OCI-LY7 (cell line): ENCODE data around the gene HTRA2. TPM values are rescaled to one million over a fixed set of nuclear protein-coding genes. Genes with fewer than 3 reads are reported as not detected.

Experiments
- BruUV-seq: library from RNA; stranded (reverse); fragments of 400-500 nt; replicated peaks from 2 replicates; lab custom pipeline; 2021; lab: Mats Ljungman, UMichigan
- CTCF ChIA-PET: fragments of 300-600 bp; sonication (Branson Sonifier 250); formaldehyde crosslinking; loops from one replicate; lab custom pipeline; 2022; ENCODE audit warnings: antibody characterized with exemption; ENCODE audit not compliant: unreplicated experiment; lab: Charles Lee
- POLR2A ChIA-PET: fragments of 300-600 bp; sonication (Branson Sonifier 250); formaldehyde crosslinking; loops from one replicate; lab custom pipeline; 2022; ENCODE audit warnings: antibody characterized with exemption; lab: Charles Lee
- DNase-seq: peaks from one replicate; pipeline ENCODE4 v3.0.0-alpha.2; 2015; ENCODE audit warnings: low spot score
- H2AFZ ChIP-seq: fragments of 200-600 bp; sonication (generic), shearing (Covaris generic); 2 replicates; pipeline ENCODE4 v1.6.1; 2014; ENCODE audit warnings: mild to moderate bottlenecking, antibody characterized with exemption, low read length, moderate library complexity
- H3K27ac ChIP-seq: fragments of 200-600 bp; sonication (generic); 2 replicates; pipeline ENCODE4 v1.5.1; 2014; ENCODE audit warnings: mixed run types, low read depth, mild to moderate bottlenecking, moderate library complexity, low read length, inconsistent platforms; ENCODE audit not compliant: poor library complexity, severe bottlenecking
- H3K36me3 ChIP-seq: fragments of 200-600 bp; sonication (generic); 2 replicates; pipeline ENCODE4 v1.6.1; 2014; ENCODE audit warnings: mild to moderate bottlenecking, antibody characterized with exemption, low read length, moderate library complexity, mixed read lengths; ENCODE audit not compliant: insufficient read depth
- H3K4me1 ChIP-seq: fragments of 200-600 bp; sonication (generic); 2 replicates; pipeline ENCODE4 v1.5.1; 2014; ENCODE audit warnings: mild to moderate bottlenecking, low read length; ENCODE audit not compliant: insufficient read depth, poor library complexity, severe bottlenecking
- H3K4me2 ChIP-seq: fragments of 200-600 bp; sonication (generic); 2 replicates; pipeline ENCODE4 v1.6.1; 2014; ENCODE audit warnings: mild to moderate bottlenecking, low read length
- H3K4me3 ChIP-seq: fragments of 200-600 bp; sonication (generic); 2 replicates; pipeline ENCODE4 v1.5.1; 2014; ENCODE audit warnings: mild to moderate bottlenecking, low read depth, low read length; ENCODE audit not compliant: poor library complexity, severe bottlenecking
- H3K79me2 ChIP-seq: fragments of 200-600 bp; sonication (generic); 2 replicates; pipeline ENCODE4 v1.6.1; 2016; ENCODE audit warnings: low read depth, mild to moderate bottlenecking, low read length, moderate library complexity, mixed read lengths; ENCODE audit not compliant: insufficient read depth
- H3K9me2 ChIP-seq: fragments of 200-600 bp; sonication (generic); 2 replicates; pipeline ENCODE4 v1.6.1; 2016; ENCODE audit warnings: mild to moderate bottlenecking, low read length, mixed read lengths; ENCODE audit not compliant: insufficient read depth
- H3K9me3 ChIP-seq: fragments of 200-600 bp; sonication (generic); 2 replicates; pipeline ENCODE4 v1.6.1; 2014; ENCODE audit warnings: mild to moderate bottlenecking, mixed run types, low read length, mixed read lengths
- H4K20me1 ChIP-seq: fragments of 200-600 bp; sonication (generic); 2 replicates; pipeline ENCODE4 v1.6.1; 2014; ENCODE audit warnings: mild to moderate bottlenecking, antibody characterized with exemption, low read length, moderate library complexity, mixed read lengths; ENCODE audit not compliant: insufficient read depth
- EZH2phosphoT487 ChIP-seq: fragments of 200-600 bp; sonication (generic); IDR thresholded peaks from 2 replicates; pipeline ENCODE4 v1.6.1; 2018; ENCODE audit warnings: low read depth, borderline replicate concordance, mild to moderate bottlenecking, mixed run types, antibody characterized with exemption, low read length, moderate library complexity, mixed read lengths
- intact Hi-C: fragments of 100-400 bp; cut with micrococcal nuclease; formaldehyde crosslinking; loops from one replicate; pipeline ENCODE4 v1.10.0; 2022; ENCODE audit not compliant: unreplicated experiment
- total RNA-seq, 2 experiments: library from RNA; depleted of rRNA in 1 of 2; stranded (reverse); fragments of >200 nt in 1 of 2; shearing (Covaris generic) in 1 of 2; gene quantifications; 2 replicates each; pipeline ENCODE4 v1.2.3, GENCODE V29; 2014 to 2022
- TF ChIP-seq, protein P1 (sequence below): fragments of 200-600 bp; sonication (generic); conservative IDR thresholded peaks from 2 replicates; pipeline ENCODE4 v1.5.1; 2014; ENCODE audit warnings: mild to moderate bottlenecking, antibody characterized with exemption, low read length, moderate library complexity, mixed read lengths

HTRA2 gene
- total RNA-seq, 2 experiments from 2014 or later, result 50.7 to 54.8 TPM

DNA sequence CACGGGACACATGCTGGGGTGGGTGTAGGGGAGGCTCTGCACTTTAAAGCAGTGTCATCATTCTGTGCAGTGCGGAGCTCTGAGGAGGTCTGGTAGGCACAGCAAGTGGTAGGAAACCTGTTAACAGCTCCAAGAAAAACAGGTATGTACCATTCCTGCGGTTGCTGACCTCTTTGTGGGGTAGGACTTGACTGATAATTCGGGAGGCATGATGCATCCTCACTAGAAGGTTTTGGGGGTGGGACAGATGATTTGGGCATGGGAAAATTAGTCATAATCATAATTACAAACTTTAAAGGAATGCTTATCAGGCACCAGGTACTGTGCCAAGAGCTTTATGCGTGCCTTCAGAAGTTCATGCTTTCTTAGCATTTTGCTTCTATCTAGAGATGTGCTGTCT, 34.5 kb downstream of the HTRA2 start:
- BruUV-seq, result no TSS peak
- Histone ChIP-seq H3K9me3 (no peaks in the 10 kb centered on the region), H3K79me2 (no peaks in the 10 kb centered on the region)

DNA sequence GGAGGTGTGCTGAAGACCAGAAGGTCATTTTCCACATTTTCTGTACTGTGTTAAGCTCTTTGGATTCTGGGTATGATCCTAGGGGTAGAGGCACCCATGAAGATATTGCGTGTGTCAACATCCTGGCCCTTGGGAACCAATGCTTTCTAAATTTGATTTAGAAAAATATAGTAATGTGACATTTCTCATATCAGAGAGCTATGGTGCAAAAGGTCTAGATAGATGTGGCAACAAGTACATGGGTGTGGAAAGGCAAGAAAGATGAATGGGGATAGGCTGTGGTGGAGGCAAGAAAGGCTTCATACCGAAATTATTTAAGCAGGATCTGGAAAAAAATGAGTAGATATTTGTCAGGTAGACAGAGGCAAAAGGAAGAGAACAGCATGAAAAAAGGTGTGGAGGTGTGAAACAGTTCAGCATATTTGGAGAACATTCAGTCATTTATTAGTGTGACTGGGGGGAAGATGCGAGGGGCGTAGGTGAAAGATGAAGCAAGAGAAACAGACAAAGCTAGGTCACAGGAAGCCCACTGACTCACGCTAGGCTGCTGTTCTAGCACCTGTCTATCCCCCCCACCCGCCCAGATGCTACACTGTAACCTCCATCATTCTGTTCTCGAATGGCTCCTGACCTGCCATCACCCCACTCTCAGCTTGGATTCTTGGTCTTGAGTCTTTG, 36.5 kb downstream of the HTRA2 start:
- CTCF ChIA-PET, result no interaction called here
- intact Hi-C loops, result no loop called here
- Histone ChIP-seq H3K4me3 (no peak overlapping the region), H3K9me2 (no peaks in the 10 kb centered on the region), H3K27ac (no peak overlapping the region), H3K4me2 (no peak overlapping the region), H3K36me3 (no peaks in the 10 kb centered on the region), H3K79me2 (no peaks in the 10 kb centered on the region), H3K4me1 (peaks cover 6% of the 10 kb centered on the region), H2AFZ (no peak overlapping the region), H3K9me3 (no peaks in the 10 kb centered on the region), H4K20me1 (no peaks in the 10 kb centered on the region)
- POLR2A ChIA-PET, result interaction anchor here (1.2 kb wide), 2 partner anchors 23 to 34 kb away, joined by 3 read pairs; no protein-coding TSS in a partner anchor
- TF ChIP-seq, protein P1, sequence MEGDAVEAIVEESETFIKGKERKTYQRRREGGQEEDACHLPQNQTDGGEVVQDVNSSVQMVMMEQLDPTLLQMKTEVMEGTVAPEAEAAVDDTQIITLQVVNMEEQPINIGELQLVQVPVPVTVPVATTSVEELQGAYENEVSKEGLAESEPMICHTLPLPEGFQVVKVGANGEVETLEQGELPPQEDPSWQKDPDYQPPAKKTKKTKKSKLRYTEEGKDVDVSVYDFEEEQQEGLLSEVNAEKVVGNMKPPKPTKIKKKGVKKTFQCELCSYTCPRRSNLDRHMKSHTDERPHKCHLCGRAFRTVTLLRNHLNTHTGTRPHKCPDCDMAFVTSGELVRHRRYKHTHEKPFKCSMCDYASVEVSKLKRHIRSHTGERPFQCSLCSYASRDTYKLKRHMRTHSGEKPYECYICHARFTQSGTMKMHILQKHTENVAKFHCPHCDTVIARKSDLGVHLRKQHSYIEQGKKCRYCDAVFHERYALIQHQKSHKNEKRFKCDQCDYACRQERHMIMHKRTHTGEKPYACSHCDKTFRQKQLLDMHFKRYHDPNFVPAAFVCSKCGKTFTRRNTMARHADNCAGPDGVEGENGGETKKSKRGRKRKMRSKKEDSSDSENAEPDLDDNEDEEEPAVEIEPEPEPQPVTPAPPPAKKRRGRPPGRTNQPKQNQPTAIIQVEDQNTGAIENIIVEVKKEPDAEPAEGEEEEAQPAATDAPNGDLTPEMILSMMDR, result no peak
- no peak for TF ChIP-seq EZH2phosphoT487
- no peak for DNase-seq
- BruUV-seq, result no TSS peak

More for the DNA sequence above, 34.5 kb downstream of the HTRA2 start:
- no peak overlapping the region for H3K4me2 ChIP-seq
- H3K27ac ChIP-seq, result no peak overlapping the region
- CTCF ChIA-PET, result no interaction called here
- POLR2A ChIA-PET, result interaction anchor here (0.6 kb wide), 1 partner anchor 21 kb away, joined by 3 read pairs; no protein-coding TSS in a partner anchor
- H3K9me2 ChIP-seq, result no peaks in the 10 kb centered on the region
- no peaks in the 10 kb centered on the region for H3K36me3 ChIP-seq
- no peak for DNase-seq
- intact Hi-C loops, result no loop called here
- no peak overlapping the region for H2AFZ ChIP-seq
- H4K20me1 ChIP-seq, result no peaks in the 10 kb centered on the region
- H3K4me1 ChIP-seq, result no peaks in the 10 kb centered on the region
- no peak for TF ChIP-seq EZH2phosphoT487
- TF ChIP-seq, protein P1, result no peak
- no peak overlapping the region for H3K4me3 ChIP-seq

DNA sequence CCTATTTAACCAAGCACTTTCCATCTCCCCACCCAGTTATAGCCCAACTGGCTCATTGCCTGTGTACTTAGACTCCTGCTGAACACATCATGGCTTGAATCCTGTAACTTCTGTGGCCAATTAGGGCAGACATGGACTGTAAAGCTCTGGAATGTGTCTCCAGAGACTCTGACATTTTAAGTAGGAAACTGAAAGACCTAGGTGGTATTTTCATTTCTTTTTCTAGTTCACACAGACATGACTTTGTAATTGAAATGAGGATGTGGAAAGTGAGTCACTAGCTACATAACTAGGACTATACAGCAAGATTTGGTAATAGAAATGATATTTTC, 37.0 kb downstream of the HTRA2 start:
- Histone ChIP-seq H3K4me3 (no peak overlapping the region), H3K9me2 (no peaks in the 10 kb centered on the region), H3K36me3 (no peaks in the 10 kb centered on the region), H3K9me3 (no peaks in the 10 kb centered on the region), H3K4me1 (peaks cover 10% of the 10 kb centered on the region), H3K27ac (no peak overlapping the region), H3K4me2 (no peak overlapping the region), H3K79me2 (no peaks in the 10 kb centered on the region), H2AFZ (no peak overlapping the region), H4K20me1 (no peaks in the 10 kb centered on the region)
- TF ChIP-seq EZH2phosphoT487, result no peak
- TF ChIP-seq, protein P1, result no peak
- DNase-seq, result no peak
- ChIA-PET POLR2A (interaction anchor here (0.7 to 1.2 kb wide), 3 partner anchors 17 to 35 kb away, joined by 3 read pairs; no protein-coding TSS in a partner anchor), CTCF (no interaction called here)
- no TSS peak for BruUV-seq
- intact Hi-C loops, result no loop called here
